Testis (tissue), 3 donors: Measurements from ENCODE around the gene HAND2. TPM values are rescaled to one million over a fixed set of nuclear protein-coding genes. Genes with fewer than 3 reads are reported as not detected.

Experiments
- DNase-seq: peaks from one replicate; pipeline ENCODE4 v3.0.0-alpha.2; 2019
- H3K27ac ChIP-seq, 2 donors: fragments of 200-600 bp; sonication (generic); one replicate each; pipeline ENCODE4 v1.5.1; 2019
- H3K27me3 ChIP-seq: fragments of 200-600 bp; sonication (generic); one replicate; pipeline ENCODE4 v1.5.1; 2019
- H3K36me3 ChIP-seq: fragments of 200-600 bp; sonication (generic); one replicate; pipeline ENCODE4 v1.5.1; 2017; ENCODE audit warnings: low read depth; ENCODE audit errors: missing control alignments
- H3K4me1 ChIP-seq: fragments of 200-600 bp; sonication (generic); one replicate; pipeline ENCODE4 v1.5.1; 2019
- H3K4me3 ChIP-seq, 2 donors: fragments of 200-600 bp; sonication (generic); one replicate each; pipeline ENCODE4 v1.5.1; 2017 to 2019
- H3K9me3 ChIP-seq: fragments of 200-600 bp; sonication (generic); one replicate; pipeline ENCODE4 v1.5.1; 2017
- POLR2A ChIP-seq: fragments of 450-650 bp; IDR thresholded peaks from one replicate; pipeline ENCODE4 v1.6.1; 2017; ENCODE audit warnings: antibody characterized with exemption, mild to moderate bottlenecking, moderate library complexity
- WGBS, 2 donors: methylation state at CpG; one replicate each; pipeline ENCODE4 v1.1.5; 2018; 5-methylcytosine and 5-hydroxymethylcytosine counted together
- intact Hi-C: fragments of 100-400 bp; cut with DNase I; formaldehyde crosslinking; loops from one replicate; pipeline ENCODE4 v1.15.1; 2023; ENCODE audit warnings: low total_unique reads
- polyA plus RNA-seq: library from polyadenylated mRNA; stranded (reverse); fragments of 350-450 nt; fragmentation: Illumina TruSeq; extraction: RNeasy Lipid Tissue Mini Kit (QIAGEN cat#74804); gene quantifications from one replicate; pipeline ENCODE4 v1.2.3, GENCODE V29; 2014; ENCODE audit warnings: low read depth, low replicate concordance; ENCODE audit not compliant: insufficient read depth
- total RNA-seq, 2 donors: library from RNA; depleted of rRNA; stranded (reverse); fragments of >200 nt; gene quantifications; one replicate each; pipeline ENCODE4 v1.2.3, GENCODE V29; 2016
- TF ChIP-seq, protein P1 (sequence below), 3 experiments: fragments of 450-650 bp in 2 of 3; fragments of 200-600 bp in 1 of 3; sonication (generic) in 1 of 3; IDR thresholded peaks; one replicate each; pipeline ENCODE4 v1.5.1; 2016 to 2019; ENCODE audit warnings: antibody characterized with exemption in 3 of 3, mild to moderate bottlenecking in 2 of 3, moderate library complexity in 1 of 3

The HAND2 gene
- total and polyA plus RNA-seq, 3 donors from 2014 or later = 3.5 to 12.3 (median 9.4) TPM

DNA sequence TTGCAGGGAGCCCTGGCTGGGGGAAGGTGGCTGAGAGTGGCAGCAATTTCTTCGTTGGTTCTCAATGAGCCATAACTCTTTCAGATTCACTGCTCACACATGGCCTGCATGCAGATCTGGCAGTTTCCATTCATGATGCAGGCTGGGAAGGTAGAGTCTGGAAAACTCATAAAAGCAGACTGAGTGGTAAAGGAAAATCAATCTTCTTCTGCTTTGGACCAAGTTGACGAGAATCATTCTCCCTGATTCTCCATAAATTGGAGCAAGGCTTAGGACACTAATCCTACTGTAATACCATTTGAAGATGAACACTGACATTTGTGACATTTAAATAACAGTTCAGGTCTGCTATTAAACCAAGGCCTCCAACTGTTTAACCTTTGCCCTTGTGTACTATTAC is 35.3 kb upstream of the HAND2 start:
- no peaks in the 10 kb centered on the region for H3K27me3 ChIP-seq
- TF ChIP-seq, protein P1, sequence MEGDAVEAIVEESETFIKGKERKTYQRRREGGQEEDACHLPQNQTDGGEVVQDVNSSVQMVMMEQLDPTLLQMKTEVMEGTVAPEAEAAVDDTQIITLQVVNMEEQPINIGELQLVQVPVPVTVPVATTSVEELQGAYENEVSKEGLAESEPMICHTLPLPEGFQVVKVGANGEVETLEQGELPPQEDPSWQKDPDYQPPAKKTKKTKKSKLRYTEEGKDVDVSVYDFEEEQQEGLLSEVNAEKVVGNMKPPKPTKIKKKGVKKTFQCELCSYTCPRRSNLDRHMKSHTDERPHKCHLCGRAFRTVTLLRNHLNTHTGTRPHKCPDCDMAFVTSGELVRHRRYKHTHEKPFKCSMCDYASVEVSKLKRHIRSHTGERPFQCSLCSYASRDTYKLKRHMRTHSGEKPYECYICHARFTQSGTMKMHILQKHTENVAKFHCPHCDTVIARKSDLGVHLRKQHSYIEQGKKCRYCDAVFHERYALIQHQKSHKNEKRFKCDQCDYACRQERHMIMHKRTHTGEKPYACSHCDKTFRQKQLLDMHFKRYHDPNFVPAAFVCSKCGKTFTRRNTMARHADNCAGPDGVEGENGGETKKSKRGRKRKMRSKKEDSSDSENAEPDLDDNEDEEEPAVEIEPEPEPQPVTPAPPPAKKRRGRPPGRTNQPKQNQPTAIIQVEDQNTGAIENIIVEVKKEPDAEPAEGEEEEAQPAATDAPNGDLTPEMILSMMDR (IDR thresholded peaks at IDR 0.05) = no peak
- no peak for TF ChIP-seq POLR2A
- 89 to 92% methylated on average over 2 of the region's 2 CpGs for WGBS, 2 donors
- intact Hi-C loops = no loop called here
- H3K4me1 ChIP-seq = no peaks in the 10 kb centered on the region
- no peak overlapping the region for H3K4me3 ChIP-seq
- H3K36me3 ChIP-seq = no peaks in the 10 kb centered on the region
- no peak for DNase-seq
- H3K27ac ChIP-seq = no peak overlapping the region
- no peaks in the 10 kb centered on the region for H3K9me3 ChIP-seq

DNA sequence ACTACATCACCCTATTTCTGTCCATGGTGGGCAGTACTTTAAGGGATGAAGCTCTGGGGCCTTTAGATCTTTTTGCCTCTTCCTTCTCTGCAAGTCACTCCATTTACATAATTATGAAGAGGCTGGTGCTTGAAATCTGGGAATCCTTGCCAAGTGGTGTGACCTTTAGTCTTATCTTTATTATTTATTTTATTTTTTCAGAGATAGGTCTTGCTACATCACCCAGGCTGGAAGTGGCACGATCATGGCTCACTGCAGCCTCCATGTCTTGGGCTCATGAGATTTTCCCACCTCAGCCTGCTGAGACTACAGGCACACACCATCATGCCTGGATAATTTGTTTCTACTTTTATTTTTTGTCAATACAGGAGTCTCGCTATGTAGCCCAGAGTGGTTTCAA is 34.4 kb upstream of the HAND2 start:
- no peaks in the 10 kb centered on the region for H3K4me1 ChIP-seq
- no peak for DNase-seq
- WGBS, 2 donors = 78 to 85% methylated on average over 2 of the region's 2 CpGs
- intact Hi-C loops = no loop called here
- no peak overlapping the region for H3K4me3 ChIP-seq
- no peak overlapping the region for H3K27ac ChIP-seq
- no peak for TF ChIP-seq POLR2A
- H3K27me3 ChIP-seq = no peaks in the 10 kb centered on the region
- H3K36me3 ChIP-seq = no peaks in the 10 kb centered on the region
- no peaks in the 10 kb centered on the region for H3K9me3 ChIP-seq

DNA sequence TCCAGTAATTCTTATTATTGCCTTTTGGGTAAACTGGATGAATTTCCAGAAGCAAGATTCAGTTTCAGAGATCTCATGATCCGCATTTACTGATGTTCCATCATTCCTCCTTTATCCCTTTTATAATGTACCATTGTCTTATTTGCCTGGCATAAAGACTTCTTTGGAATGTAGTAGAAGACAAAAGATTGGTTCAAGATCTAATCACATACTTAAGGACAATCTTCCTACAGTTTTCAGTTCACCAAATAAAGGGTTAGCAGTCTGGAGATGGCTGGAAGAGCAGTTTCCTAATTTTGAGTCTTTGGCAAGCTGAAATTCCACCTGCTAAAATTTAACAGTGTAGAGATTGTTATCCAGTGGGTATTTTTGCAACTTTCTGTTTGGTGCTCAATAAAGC is 30.9 kb upstream of the HAND2 start:
- no peaks in the 10 kb centered on the region for H3K4me1 ChIP-seq
- TF ChIP-seq, protein P1 (IDR thresholded peaks at IDR 0.05) = no peak
- no peak for TF ChIP-seq POLR2A
- WGBS, 2 donors = 64 to 76% methylated on average over 1 of the region's 1 CpG
- no peaks in the 10 kb centered on the region for H3K27me3 ChIP-seq
- DNase-seq = no peak
- no peak overlapping the region for H3K27ac ChIP-seq
- H3K9me3 ChIP-seq = no peaks in the 10 kb centered on the region
- H3K36me3 ChIP-seq = no peaks in the 10 kb centered on the region
- intact Hi-C loops = no loop called here
- H3K4me3 ChIP-seq = no peak overlapping the region

DNA sequence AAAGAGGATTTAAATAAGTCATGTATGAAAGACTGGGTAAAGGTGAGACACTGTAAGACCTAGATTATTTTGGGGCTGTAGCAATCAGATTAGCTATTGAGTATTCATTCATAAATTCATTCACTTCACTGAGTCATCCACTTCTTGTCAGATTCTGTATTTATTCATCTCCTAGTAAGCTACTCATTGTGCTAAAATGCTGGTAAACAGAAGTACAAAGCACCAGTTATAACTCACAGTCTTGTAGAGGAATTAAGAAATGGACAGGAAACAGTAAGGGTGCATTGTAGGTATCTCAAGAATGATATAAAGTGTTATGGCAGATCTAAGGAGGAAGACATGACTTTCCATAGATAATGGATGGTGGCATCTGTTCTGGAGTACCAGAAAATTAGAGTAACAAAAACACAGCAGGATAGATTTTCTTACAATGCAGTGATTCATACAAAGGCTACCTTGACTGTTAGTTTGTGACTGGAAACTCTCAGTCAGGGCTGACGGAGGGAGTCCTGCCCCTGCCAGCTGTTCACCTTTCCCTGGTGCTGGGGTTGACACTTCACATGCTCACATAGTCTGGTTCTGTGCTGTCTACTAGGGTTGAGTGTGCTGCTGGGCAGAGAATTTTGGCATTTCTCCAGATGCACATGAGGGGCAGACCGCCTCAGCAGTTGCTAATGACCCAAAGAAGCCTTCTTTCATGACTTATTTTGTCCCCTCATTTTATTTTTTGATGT is 26.5 kb upstream of the HAND2 start:
- intact Hi-C loops = no loop called here
- Histone ChIP-seq H3K36me3 (no peaks in the 10 kb centered on the region), H3K27me3 (no peaks in the 10 kb centered on the region), H3K4me1 (no peaks in the 10 kb centered on the region), H3K9me3 (no peaks in the 10 kb centered on the region), H3K4me3 (no peak overlapping the region), H3K27ac (no peak overlapping the region)
- TF ChIP-seq, protein P1 (IDR thresholded peaks at IDR 0.05) = no peak
- TF ChIP-seq POLR2A = no peak
- no peak for DNase-seq
- 94 to 98% methylated on average over 2 of the region's 2 CpGs for WGBS, 2 donors

DNA sequence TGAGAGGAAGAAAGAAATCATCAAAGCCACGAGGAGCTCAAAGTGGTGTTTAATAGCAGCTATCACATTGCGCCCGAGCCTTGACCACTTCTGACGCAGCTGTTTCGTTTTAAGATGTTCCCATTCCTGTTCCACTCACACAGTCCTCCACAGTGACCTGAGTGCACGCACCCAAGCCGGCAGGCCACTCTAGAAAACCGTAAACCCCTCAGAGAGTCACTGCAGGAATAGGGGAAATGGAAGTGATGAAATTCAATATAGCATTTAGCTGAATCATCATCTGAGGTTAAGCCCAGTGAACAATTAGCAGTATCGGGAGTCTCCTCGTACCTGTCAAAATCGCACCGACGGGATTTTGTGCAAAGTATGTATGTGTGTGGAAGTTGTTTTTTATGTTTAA is 17.9 kb upstream of the HAND2 start:
- Histone ChIP-seq H3K36me3 (no peaks in the 10 kb centered on the region), H3K9me3 (no peaks in the 10 kb centered on the region), H3K4me1 (no peaks in the 10 kb centered on the region), H3K4me3 (no peak overlapping the region), H3K27ac (no peak overlapping the region), H3K27me3 (no peaks in the 10 kb centered on the region)
- TF ChIP-seq POLR2A = no peak
- TF ChIP-seq, protein P1 (IDR thresholded peaks at IDR 0.05) = no peak
- intact Hi-C loops = no loop called here
- 51 to 54% methylated on average over 13 of the region's 13 CpGs for WGBS, 2 donors
- no peak for DNase-seq
